ENCODE data around the gene OXER1.

GRCh38 chr2:42787788-42788477 lies 24.0 kb upstream of the OXER1 start:
- no peak for TF ChIP-seq CTCF (IDR thresholded peaks at IDR 0.05 in 4 of 5, conservative IDR thresholded peaks at IDR 0.05 in 1 of 5)
- no peak for TF ChIP-seq POLR2A (IDR thresholded peaks at IDR 0.05)
